SK-N-SH treated with all-trans-retinoic acid at 6 μM for 48 hours (cell line): ENCODE measurements around the gene SSRP1.

ENCODE experiments used
- ATAC-seq: fragments of 200-7000 bp; cut with Tn5 transposase; 3 replicates; pipeline ENCODE4 v1.9.1; 2020; ENCODE audit warnings: mild to moderate bottlenecking, moderate library complexity
- ARNTL ChIP-seq: fragments of 450-650 bp; formaldehyde crosslinking; IDR thresholded peaks from 2 replicates; pipeline ENCODE4 v1.5.0; 2020; ENCODE audit warnings: low read depth, mild to moderate bottlenecking, moderate library complexity, borderline replicate concordance
- BACH2 ChIP-seq: fragments of 250-450 bp; sonication (Bioruptor Pico); IDR thresholded peaks from 2 replicates; pipeline ENCODE4 v1.9.0; 2021; ENCODE audit warnings: mild to moderate bottlenecking, borderline replicate concordance
- CSDC2 ChIP-seq: fragments of 250-450 bp; sonication (Bioruptor Pico); IDR thresholded peaks from 2 replicates; pipeline ENCODE4 v1.5.0; 2020; ENCODE audit warnings: mild to moderate bottlenecking, moderate library complexity
- ESRRG ChIP-seq: fragments of 250-450 bp; sonication (Bioruptor Pico); IDR thresholded peaks from 2 replicates; pipeline ENCODE4 v1.6.1; 2021; ENCODE audit warnings: mild to moderate bottlenecking
- GLIS3 ChIP-seq: fragments of 250-450 bp; sonication (Bioruptor Pico); IDR thresholded peaks from 2 replicates; pipeline ENCODE4 v1.5.0; 2020; ENCODE audit warnings: mild to moderate bottlenecking, moderate library complexity
- ISL1 ChIP-seq: fragments of 250-450 bp; sonication (Bioruptor Pico); IDR thresholded peaks from 2 replicates; pipeline ENCODE4 v2.1.2; 2022; ENCODE audit warnings: mild to moderate bottlenecking, moderate library complexity
- OSR1 ChIP-seq: fragments of 250-450 bp; sonication (Bioruptor Pico); IDR thresholded peaks from 2 replicates; pipeline ENCODE4 v1.8.0; 2022; ENCODE audit warnings: moderate library complexity, mild to moderate bottlenecking, inconsistent platforms
- PPARA ChIP-seq: fragments of 250-450 bp; sonication (Bioruptor Pico); IDR thresholded peaks from 2 replicates; pipeline ENCODE4 v1.5.0; 2020; ENCODE audit warnings: mild to moderate bottlenecking, borderline replicate concordance
- RARB ChIP-seq: fragments of 250-450 bp; sonication (Bioruptor Pico); IDR thresholded peaks from 2 replicates; pipeline ENCODE4 v1.8.0; 2021; ENCODE audit warnings: mild to moderate bottlenecking, moderate library complexity
- TCF4 ChIP-seq: fragments of 250-450 bp; sonication (Bioruptor Pico); IDR thresholded peaks from 2 replicates; pipeline ENCODE4 v1.8.0; 2021; ENCODE audit warnings: mild to moderate bottlenecking, moderate library complexity, borderline replicate concordance
- TOX ChIP-seq: fragments of 250-450 bp; sonication (Bioruptor Pico); IDR thresholded peaks from 2 replicates; pipeline ENCODE4 v1.8.0; 2021; ENCODE audit warnings: mild to moderate bottlenecking, moderate library complexity, borderline replicate concordance
- ZC3H10 ChIP-seq: fragments of 250-450 bp; sonication (Bioruptor Pico); IDR thresholded peaks from 2 replicates; pipeline ENCODE4 v1.5.1; 2021; ENCODE audit warnings: mild to moderate bottlenecking, moderate library complexity
- ZFP3 ChIP-seq: fragments of 250-450 bp; sonication (Bioruptor Pico); IDR thresholded peaks from 2 replicates; pipeline ENCODE4 v1.5.0; 2020; ENCODE audit warnings: mild to moderate bottlenecking, moderate library complexity
- ZFP30 ChIP-seq: fragments of 450-650 bp; formaldehyde crosslinking; IDR thresholded peaks from 2 replicates; pipeline ENCODE4 v1.5.0; 2022; ENCODE audit warnings: mild to moderate bottlenecking, moderate library complexity
- ZNF70 ChIP-seq: fragments of 450-650 bp; formaldehyde crosslinking; IDR thresholded peaks from 2 replicates; pipeline ENCODE4 v1.5.0; 2020; ENCODE audit warnings: mild to moderate bottlenecking, moderate library complexity
- ZNF8 ChIP-seq: fragments of 450-650 bp; formaldehyde crosslinking; IDR thresholded peaks from 2 replicates; pipeline ENCODE4 v1.5.0; 2020; ENCODE audit warnings: mild to moderate bottlenecking, moderate library complexity
- TF ChIP-seq, protein P1 (sequence below): fragments of 250-450 bp; sonication (Bioruptor Pico); IDR thresholded peaks from 2 replicates; pipeline ENCODE4 v1.5.1; 2020; ENCODE audit warnings: low read depth, mild to moderate bottlenecking, moderate library complexity
- TF ChIP-seq, protein P2 (sequence below): fragments of 250-450 bp; sonication (Bioruptor Pico); IDR thresholded peaks from 2 replicates; pipeline ENCODE4 v1.5.1; 2021; ENCODE audit warnings: mild to moderate bottlenecking, moderate library complexity
- TF ChIP-seq, protein P3 (sequence below): fragments of 250-450 bp; sonication (Bioruptor Pico); IDR thresholded peaks from 2 replicates; pipeline ENCODE4 v1.8.0; 2021; ENCODE audit warnings: low read depth, mild to moderate bottlenecking, moderate library complexity, borderline replicate concordance
- TF ChIP-seq, protein P4 (sequence below): fragments of 250-450 bp; sonication (Bioruptor Pico); IDR thresholded peaks from 2 replicates; pipeline ENCODE4 v1.5.0; 2020; ENCODE audit warnings: mild to moderate bottlenecking, moderate library complexity
- TF ChIP-seq, protein P5 (sequence below): fragments of 250-450 bp; sonication (Bioruptor Pico); IDR thresholded peaks from 2 replicates; pipeline ENCODE4 v1.8.0; 2020; ENCODE audit warnings: mild to moderate bottlenecking, moderate library complexity, borderline replicate concordance

The SSRP1 gene

DNA sequence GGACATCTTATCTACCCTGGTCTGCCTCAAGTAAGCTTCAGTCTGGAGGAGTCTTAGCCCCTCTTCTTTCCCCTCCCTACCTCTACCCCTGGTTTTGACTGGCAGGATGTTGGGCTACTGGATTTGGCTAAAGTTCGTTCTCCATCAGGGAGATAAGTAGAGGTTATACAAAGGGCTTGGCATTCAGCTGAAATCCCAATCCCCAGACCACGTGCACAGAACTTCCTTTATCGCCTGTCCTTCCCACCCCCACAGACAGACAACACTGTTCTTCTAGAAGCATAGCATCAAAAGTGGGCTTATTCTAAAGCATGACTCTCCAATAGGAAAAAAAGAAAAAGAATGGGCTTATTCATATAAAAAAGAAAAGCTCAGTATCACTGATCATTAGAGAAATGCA is 37.5 kb upstream of the SSRP1 start:
- ATAC-seq, result no peak
- TF ChIP-seq ZFP30, result no peak
- TF ChIP-seq ZC3H10 (CRISPR knock-in tag), result no peak
- TF ChIP-seq, protein P1, sequence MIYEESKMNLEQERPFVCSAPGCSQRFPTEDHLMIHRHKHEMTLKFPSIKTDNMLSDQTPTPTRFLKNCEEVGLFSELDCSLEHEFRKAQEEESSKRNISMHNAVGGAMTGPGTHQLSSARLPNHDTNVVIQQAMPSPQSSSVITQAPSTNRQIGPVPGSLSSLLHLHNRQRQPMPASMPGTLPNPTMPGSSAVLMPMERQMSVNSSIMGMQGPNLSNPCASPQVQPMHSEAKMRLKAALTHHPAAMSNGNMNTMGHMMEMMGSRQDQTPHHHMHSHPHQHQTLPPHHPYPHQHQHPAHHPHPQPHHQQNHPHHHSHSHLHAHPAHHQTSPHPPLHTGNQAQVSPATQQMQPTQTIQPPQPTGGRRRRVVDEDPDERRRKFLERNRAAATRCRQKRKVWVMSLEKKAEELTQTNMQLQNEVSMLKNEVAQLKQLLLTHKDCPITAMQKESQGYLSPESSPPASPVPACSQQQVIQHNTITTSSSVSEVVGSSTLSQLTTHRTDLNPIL, result no peak
- TF ChIP-seq, protein P2, sequence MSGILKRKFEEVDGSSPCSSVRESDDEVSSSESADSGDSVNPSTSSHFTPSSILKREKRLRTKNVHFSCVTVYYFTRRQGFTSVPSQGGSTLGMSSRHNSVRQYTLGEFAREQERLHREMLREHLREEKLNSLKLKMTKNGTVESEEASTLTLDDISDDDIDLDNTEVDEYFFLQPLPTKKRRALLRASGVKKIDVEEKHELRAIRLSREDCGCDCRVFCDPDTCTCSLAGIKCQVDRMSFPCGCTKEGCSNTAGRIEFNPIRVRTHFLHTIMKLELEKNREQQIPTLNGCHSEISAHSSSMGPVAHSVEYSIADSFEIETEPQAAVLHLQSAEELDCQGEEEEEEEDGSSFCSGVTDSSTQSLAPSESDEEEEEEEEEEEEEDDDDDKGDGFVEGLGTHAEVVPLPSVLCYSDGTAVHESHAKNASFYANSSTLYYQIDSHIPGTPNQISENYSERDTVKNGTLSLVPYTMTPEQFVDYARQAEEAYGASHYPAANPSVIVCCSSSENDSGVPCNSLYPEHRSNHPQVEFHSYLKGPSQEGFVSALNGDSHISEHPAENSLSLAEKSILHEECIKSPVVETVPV (CRISPR knock-in tag), result no peak
- no peak for TF ChIP-seq CSDC2
- no peak for TF ChIP-seq ESRRG
- no peak for TF ChIP-seq TOX (CRISPR knock-in tag)
- TF ChIP-seq, protein P3, sequence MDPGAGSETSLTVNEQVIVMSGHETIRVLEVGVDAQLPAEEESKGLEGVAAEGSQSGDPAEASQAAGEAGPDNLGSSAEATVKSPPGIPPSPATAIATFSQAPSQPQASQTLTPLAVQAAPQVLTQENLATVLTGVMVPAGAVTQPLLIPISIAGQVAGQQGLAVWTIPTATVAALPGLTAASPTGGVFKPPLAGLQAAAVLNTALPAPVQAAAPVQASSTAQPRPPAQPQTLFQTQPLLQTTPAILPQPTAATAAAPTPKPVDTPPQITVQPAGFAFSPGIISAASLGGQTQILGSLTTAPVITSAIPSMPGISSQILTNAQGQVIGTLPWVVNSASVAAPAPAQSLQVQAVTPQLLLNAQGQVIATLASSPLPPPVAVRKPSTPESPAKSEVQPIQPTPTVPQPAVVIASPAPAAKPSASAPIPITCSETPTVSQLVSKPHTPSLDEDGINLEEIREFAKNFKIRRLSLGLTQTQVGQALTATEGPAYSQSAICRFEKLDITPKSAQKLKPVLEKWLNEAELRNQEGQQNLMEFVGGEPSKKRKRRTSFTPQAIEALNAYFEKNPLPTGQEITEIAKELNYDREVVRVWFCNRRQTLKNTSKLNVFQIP, result no peak
- TF ChIP-seq, protein P4, sequence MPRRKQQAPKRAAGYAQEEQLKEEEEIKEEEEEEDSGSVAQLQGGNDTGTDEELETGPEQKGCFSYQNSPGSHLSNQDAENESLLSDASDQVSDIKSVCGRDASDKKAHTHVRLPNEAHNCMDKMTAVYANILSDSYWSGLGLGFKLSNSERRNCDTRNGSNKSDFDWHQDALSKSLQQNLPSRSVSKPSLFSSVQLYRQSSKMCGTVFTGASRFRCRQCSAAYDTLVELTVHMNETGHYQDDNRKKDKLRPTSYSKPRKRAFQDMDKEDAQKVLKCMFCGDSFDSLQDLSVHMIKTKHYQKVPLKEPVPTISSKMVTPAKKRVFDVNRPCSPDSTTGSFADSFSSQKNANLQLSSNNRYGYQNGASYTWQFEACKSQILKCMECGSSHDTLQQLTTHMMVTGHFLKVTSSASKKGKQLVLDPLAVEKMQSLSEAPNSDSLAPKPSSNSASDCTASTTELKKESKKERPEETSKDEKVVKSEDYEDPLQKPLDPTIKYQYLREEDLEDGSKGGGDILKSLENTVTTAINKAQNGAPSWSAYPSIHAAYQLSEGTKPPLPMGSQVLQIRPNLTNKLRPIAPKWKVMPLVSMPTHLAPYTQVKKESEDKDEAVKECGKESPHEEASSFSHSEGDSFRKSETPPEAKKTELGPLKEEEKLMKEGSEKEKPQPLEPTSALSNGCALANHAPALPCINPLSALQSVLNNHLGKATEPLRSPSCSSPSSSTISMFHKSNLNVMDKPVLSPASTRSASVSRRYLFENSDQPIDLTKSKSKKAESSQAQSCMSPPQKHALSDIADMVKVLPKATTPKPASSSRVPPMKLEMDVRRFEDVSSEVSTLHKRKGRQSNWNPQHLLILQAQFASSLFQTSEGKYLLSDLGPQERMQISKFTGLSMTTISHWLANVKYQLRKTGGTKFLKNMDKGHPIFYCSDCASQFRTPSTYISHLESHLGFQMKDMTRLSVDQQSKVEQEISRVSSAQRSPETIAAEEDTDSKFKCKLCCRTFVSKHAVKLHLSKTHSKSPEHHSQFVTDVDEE (CRISPR knock-in tag), result no peak
- no peak for TF ChIP-seq GLIS3 (CRISPR knock-in tag)
- no peak for TF ChIP-seq PPARA (CRISPR knock-in tag)
- TF ChIP-seq TCF4 (CRISPR knock-in tag), result no peak
- TF ChIP-seq OSR1 (CRISPR knock-in tag), result no peak
- TF ChIP-seq ZFP3 (CRISPR knock-in tag), result no peak
- no peak for TF ChIP-seq RARB (CRISPR knock-in tag)
- TF ChIP-seq ZNF8, result no peak
- TF ChIP-seq ISL1 (CRISPR knock-in tag), result no peak
- TF ChIP-seq, protein P5, sequence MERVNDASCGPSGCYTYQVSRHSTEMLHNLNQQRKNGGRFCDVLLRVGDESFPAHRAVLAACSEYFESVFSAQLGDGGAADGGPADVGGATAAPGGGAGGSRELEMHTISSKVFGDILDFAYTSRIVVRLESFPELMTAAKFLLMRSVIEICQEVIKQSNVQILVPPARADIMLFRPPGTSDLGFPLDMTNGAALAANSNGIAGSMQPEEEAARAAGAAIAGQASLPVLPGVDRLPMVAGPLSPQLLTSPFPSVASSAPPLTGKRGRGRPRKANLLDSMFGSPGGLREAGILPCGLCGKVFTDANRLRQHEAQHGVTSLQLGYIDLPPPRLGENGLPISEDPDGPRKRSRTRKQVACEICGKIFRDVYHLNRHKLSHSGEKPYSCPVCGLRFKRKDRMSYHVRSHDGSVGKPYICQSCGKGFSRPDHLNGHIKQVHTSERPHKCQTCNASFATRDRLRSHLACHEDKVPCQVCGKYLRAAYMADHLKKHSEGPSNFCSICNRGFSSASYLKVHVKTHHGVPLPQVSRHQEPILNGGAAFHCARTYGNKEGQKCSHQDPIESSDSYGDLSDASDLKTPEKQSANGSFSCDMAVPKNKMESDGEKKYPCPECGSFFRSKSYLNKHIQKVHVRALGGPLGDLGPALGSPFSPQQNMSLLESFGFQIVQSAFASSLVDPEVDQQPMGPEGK (CRISPR knock-in tag), result no peak
- TF ChIP-seq ZNF70 (CRISPR knock-in tag), result no peak
- no peak for TF ChIP-seq ARNTL (CRISPR knock-in tag)
- TF ChIP-seq, all 23 proteins: peak for 0

DNA sequence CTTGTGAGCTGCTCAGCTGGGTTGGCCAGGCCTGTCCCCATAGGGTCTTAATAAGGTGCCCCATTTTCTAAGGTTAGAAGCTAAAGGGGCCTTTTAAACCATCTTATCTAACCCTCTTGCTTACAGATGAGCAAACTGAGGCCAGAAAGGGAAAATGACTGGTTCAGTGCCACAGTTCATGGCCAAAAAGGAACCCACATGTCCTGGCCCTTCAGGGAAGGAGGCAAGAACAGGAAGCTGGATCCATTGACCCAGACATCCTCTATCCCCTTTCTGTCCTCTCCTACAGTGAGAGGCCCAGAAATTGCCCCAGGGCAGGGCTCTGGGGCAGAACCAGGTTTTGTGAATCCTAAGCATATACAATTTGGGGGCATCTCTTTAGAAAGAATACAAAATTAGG is 35.2 kb upstream of the SSRP1 start:
- no peak for ATAC-seq
- TF ChIP-seq, protein P2 (CRISPR knock-in tag), result no peak
- TF ChIP-seq, protein P5 (CRISPR knock-in tag), result no peak
- TF ChIP-seq ESRRG, result no peak
- TF ChIP-seq TOX (CRISPR knock-in tag), result no peak
- no peak for TF ChIP-seq ZFP30
- TF ChIP-seq ZC3H10 (CRISPR knock-in tag), result no peak
- TF ChIP-seq, protein P4 (CRISPR knock-in tag), result no peak
- no peak for TF ChIP-seq ZNF8
- TF ChIP-seq OSR1 (CRISPR knock-in tag), result no peak
- TF ChIP-seq ISL1 (CRISPR knock-in tag), result no peak
- TF ChIP-seq, protein P3, result no peak
- no peak for TF ChIP-seq BACH2 (CRISPR knock-in tag)
- no peak for TF ChIP-seq GLIS3 (CRISPR knock-in tag)
- TF ChIP-seq CSDC2, result no peak
- no peak for TF ChIP-seq TCF4 (CRISPR knock-in tag)
